ENCODE results near the gene KCNMB2.

DNA sequence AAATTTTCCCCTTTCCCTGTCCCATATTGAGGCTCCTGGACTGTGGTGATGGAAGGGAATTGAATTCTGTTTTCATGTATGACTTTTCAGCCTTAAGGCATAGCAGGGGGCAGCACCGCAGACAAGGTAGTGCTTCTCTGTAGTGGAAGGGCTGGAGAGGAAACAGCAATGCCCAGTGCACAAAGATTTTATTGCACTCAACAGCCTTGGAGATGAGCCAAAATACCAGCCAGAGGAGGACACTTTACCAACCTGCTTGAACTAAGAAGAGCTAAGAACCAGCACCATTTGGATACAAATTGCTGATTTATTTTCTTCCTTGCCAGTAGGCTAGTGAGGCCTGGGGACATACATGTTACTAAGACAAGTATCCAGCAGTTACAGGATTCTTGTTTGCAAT, 98.7 kb downstream of the KCNMB2 start:
- TF ChIP-seq, protein P1, sequence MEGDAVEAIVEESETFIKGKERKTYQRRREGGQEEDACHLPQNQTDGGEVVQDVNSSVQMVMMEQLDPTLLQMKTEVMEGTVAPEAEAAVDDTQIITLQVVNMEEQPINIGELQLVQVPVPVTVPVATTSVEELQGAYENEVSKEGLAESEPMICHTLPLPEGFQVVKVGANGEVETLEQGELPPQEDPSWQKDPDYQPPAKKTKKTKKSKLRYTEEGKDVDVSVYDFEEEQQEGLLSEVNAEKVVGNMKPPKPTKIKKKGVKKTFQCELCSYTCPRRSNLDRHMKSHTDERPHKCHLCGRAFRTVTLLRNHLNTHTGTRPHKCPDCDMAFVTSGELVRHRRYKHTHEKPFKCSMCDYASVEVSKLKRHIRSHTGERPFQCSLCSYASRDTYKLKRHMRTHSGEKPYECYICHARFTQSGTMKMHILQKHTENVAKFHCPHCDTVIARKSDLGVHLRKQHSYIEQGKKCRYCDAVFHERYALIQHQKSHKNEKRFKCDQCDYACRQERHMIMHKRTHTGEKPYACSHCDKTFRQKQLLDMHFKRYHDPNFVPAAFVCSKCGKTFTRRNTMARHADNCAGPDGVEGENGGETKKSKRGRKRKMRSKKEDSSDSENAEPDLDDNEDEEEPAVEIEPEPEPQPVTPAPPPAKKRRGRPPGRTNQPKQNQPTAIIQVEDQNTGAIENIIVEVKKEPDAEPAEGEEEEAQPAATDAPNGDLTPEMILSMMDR (conservative IDR thresholded peaks at IDR 0.05; ENCODE audit: low read depth, low read length): no peak
- no peak for TF ChIP-seq EZH2 (IDR thresholded peaks at IDR 0.05; ENCODE audit: low read length, unreplicated experiment)
